ENCODE measurements around the gene DLGAP1. TPM values are rescaled to one million over a fixed set of nuclear protein-coding genes. Genes with fewer than 3 reads are reported as not detected.
A peak's percentile ranks its signal among the peaks of the same experiment; 100 is the strongest.

Gene DLGAP1
- total and polyA plus RNA-seq, 7 experiments from 2014 or later = 0.32 to 1.0 TPM; not detected in 5

GRCh38 chr18:3449512-3450011 is 1005.5 kb downstream of the DLGAP1 start:
- H3K4me3 ChIP-seq (ENCODE audit: low read length) = peak overlapping the region; percentile 78
- H3K4me1 ChIP-seq (ENCODE audit: control insufficient read depth in 2 of 2, insufficient read depth in 2 of 2, low read length in 2 of 2) = peaks cover 17 to 20% of the 10 kb centered on the region in 2 donors
- CTCF ChIA-PET = no interaction called here
- H3K4me1 Mint-ChIP-seq = peaks cover 6 to 47% (median 33%) of the 10 kb centered on the region in 7 donors
- H3K9me3 ChIP-seq (ENCODE audit: control insufficient read depth in 2 of 3, low read length in 3 of 3) = no peaks in the 10 kb centered on the region
- peak overlapping the region; percentile 96 to 100 (median 99) for H3K27ac Mint-ChIP-seq
- peaks cover 0 to 4% (median 0%) of the 10 kb centered on the region in 11 donors for H3K9me3 Mint-ChIP-seq
- H3K36me3 Mint-ChIP-seq = peaks cover 0 to 3% (median 0%) of the 10 kb centered on the region in 5 donors
- intact Hi-C loops (cut with micrococcal nuclease) = loop anchor here (1.0 to 10.0 kb wide), 14 partner anchors 127 to 1847 kb away; partner anchors contain the start of genes LPIN2 (in 2 of the 2), METTL4 (in 1 of the 2), MYL12B (in 1 of the 2) and NDC80 (in 1 of the 2)
- H3K4me3 Mint-ChIP-seq = peak overlapping the region; percentile 85 to 97 (median 96)
- H3K27me3 Mint-ChIP-seq = no peaks in the 10 kb centered on the region
- DNase-seq = peak in 8 of 9 donors; percentile 62 to 81 (median 76)
- POLR2A ChIA-PET = interaction anchor here (1.0 to 4.0 kb wide), 19 partner anchors 8 to 1788 kb away, joined by 3 to 109 read pairs (median 6); partner anchors contain the start of genes MYL12A and MYL12B
- H3K27ac ChIP-seq (ENCODE audit: low read depth, low read length) = peak overlapping the region; percentile 96
- no peaks in the 10 kb centered on the region for H3K36me3 ChIP-seq (ENCODE audit: control insufficient read depth in 2 of 3, insufficient read depth in 3 of 3, low read length in 3 of 3)
- no peak for ATAC-seq
- no peaks in the 10 kb centered on the region for H3K27me3 ChIP-seq (ENCODE audit: control insufficient read depth in 2 of 2, insufficient read depth in 2 of 2, low read length in 2 of 2)

DNA sequence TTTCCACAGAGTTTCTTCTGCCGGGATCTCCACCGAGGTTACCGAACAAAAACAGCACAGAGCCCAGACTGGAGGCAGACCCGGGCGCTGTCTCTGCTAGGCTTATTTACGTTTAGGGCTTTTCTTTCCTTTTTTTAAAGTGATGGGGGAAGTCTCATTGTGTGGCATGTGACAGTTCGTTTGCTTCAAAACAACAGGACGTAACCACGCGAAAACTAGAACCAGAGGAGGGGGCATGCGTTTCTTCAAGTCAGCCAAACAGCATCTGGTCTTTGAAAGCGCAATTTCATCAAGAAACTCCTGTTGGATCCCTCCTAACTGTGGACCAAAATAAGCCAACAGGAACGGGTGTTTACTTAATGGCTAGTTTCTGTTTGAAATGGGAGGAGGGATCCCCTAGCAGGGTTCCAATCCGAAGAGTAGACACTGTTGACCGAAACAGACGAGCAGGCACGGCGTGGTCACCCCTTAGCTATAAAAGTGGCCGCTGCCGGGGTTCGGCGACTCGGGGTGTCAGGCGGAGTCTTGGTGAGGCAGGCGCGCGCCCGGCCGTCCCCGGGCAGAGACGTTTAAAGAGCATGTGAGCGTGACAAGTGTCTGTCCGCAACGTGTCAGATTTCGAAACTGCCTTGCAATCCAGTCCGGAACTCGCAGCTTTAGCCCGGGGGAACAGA is 1006.1 kb downstream of the DLGAP1 start:
- Histone ChIP-seq H3K36me3 (ENCODE audit: control insufficient read depth in 2 of 3, insufficient read depth in 3 of 3, low read length in 3 of 3) (no peaks in the 10 kb centered on the region), H3K27me3 (ENCODE audit: control insufficient read depth in 2 of 2, insufficient read depth in 2 of 2, low read length in 2 of 2) (no peaks in the 10 kb centered on the region), H3K9me3 (ENCODE audit: control insufficient read depth in 2 of 3, low read length in 3 of 3) (no peaks in the 10 kb centered on the region), H3K4me3 (ENCODE audit: low read length) (peak overlapping the region; percentile 78), H3K27ac (ENCODE audit: low read depth, low read length) (peak overlapping the region; percentile 96), H3K4me1 (ENCODE audit: control insufficient read depth in 2 of 2, insufficient read depth in 2 of 2, low read length in 2 of 2) (peaks cover 17 to 20% of the 10 kb centered on the region in 2 donors)
- intact Hi-C loops (cut with micrococcal nuclease) = loop anchor here (1.0 to 10.0 kb wide), 16 partner anchors 37 to 1848 kb away; partner anchors contain the start of genes LPIN2 (in 2 of the 2), MYL12A (in 1 of the 2), MYL12B (in 1 of the 2) and SMCHD1 (in 1 of the 2)
- DNase-seq (peak; percentile 72 to 94 (median 90)), ATAC-seq (peak; percentile 59)
- POLR2A ChIA-PET = interaction anchor here (0.6 to 4.0 kb wide), 24 partner anchors 9 to 1788 kb away, joined by 3 to 109 read pairs (median 6); partner anchors contain the start of genes MYL12A and MYL12B
- Mint-ChIP-seq H3K27ac (peak overlapping the region; percentile 96 to 100 (median 99)), H3K27me3 (no peaks in the 10 kb centered on the region), H3K9me3 (peaks cover 0 to 4% (median 0%) of the 10 kb centered on the region in 11 donors), H3K4me3 (peak overlapping the region; percentile 85 to 97 (median 96)), H3K4me1 (peaks cover 5 to 43% (median 29%) of the 10 kb centered on the region in 7 donors), H3K36me3 (peaks cover 0 to 3% (median 0%) of the 10 kb centered on the region in 5 donors)
- CTCF ChIA-PET = interaction anchor here (1.3 to 2.7 kb wide), 2 partner anchors 145 to 217 kb away, joined by 4 to 12 read pairs; no protein-coding TSS in a partner anchor

DNA sequence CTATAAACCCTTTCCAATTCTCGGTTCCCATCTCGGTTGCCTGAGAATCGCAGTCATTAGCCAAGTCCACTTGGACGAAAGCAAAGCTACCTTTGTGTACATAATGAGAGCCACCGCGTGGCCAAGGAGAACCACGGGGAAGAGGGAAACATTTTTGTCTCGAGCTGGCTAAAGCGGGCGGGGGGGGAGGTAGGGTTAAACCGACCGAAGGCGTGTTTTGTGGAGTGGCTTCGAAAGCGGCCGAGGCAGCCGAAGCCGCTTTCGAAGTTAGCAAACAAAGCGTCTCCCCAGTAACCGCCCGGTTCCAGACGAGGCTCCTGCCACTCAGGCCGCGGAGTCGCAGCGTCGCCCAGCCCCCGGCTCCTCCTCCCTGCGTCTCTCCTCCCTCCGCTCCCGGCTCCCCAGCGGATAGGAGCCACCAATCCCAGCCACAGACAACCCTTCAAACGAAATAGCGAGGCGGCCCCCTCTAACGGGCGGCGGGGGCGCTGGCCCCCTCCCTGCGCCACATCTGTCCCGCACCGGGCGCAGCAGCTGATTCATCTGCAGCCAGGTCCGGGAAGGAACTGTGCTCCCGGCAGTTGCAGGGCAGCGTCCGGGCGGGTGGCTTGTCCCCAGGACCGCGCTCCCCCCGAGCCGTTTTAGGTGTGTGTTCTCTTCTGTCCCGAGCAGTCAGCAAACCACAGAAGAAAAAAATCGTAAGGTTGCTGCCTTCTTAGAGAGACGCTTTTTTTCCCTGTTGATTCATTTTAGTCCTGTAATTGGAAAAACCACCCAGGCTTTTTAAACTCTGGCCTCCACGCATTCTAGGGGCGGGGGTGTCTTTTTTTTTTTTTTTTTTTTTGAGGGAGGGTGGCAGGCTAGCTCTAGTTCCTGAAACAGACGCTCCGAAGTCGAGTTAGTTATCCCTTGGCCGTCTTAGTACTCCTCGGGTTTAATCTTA is 1006.9 kb downstream of the DLGAP1 start:
- H3K27me3 ChIP-seq (ENCODE audit: control insufficient read depth in 2 of 2, insufficient read depth in 2 of 2, low read length in 2 of 2) = no peaks in the 10 kb centered on the region
- H3K36me3 ChIP-seq (ENCODE audit: control insufficient read depth in 2 of 3, insufficient read depth in 3 of 3, low read length in 3 of 3) = no peaks in the 10 kb centered on the region
- Mint-ChIP-seq H3K27ac (peak overlapping the region; percentile 96 to 100 (median 99)), H3K27me3 (peaks cover 0 to 1% (median 0%) of the 10 kb centered on the region in 5 donors), H3K9me3 (peaks cover 0 to 4% (median 0%) of the 10 kb centered on the region in 11 donors), H3K4me3 (peak overlapping the region; percentile 85 to 97 (median 96)), H3K4me1 (peaks cover 5 to 35% (median 23%) of the 10 kb centered on the region in 7 donors), H3K36me3 (peaks cover 0 to 3% (median 0%) of the 10 kb centered on the region in 5 donors)
- CTCF ChIA-PET = interaction anchor here (0.6 to 2.7 kb wide), 8 partner anchors 125 to 471 kb away, joined by 3 to 12 read pairs (median 4); no protein-coding TSS in a partner anchor
- H3K4me3 ChIP-seq (ENCODE audit: low read length) = peak overlapping the region; percentile 78
- H3K9me3 ChIP-seq (ENCODE audit: control insufficient read depth in 2 of 3, low read length in 3 of 3) = no peaks in the 10 kb centered on the region
- POLR2A ChIA-PET = interaction anchor here (0.6 to 4.0 kb wide), 42 partner anchors 9 to 1847 kb away, joined by 3 to 109 read pairs (median 4); partner anchors contain the start of genes MYL12A, MYL12B and ZBTB14
- H3K27ac ChIP-seq (ENCODE audit: low read depth, low read length) = peak overlapping the region; percentile 96
- ATAC-seq (peak; percentile 73), DNase-seq (peak; percentile 73 to 89 (median 84))
- peaks cover 13% of the 10 kb centered on the region in 2 donors for H3K4me1 ChIP-seq (ENCODE audit: control insufficient read depth in 2 of 2, insufficient read depth in 2 of 2, low read length in 2 of 2)
- intact Hi-C loops (cut with micrococcal nuclease) = loop anchor here (1.0 to 10.0 kb wide), 15 partner anchors 36 to 1849 kb away; partner anchors contain the start of genes LPIN2 (in 2 of the 2), MYL12A (in 1 of the 2) and MYL12B (in 1 of the 2)

DNA sequence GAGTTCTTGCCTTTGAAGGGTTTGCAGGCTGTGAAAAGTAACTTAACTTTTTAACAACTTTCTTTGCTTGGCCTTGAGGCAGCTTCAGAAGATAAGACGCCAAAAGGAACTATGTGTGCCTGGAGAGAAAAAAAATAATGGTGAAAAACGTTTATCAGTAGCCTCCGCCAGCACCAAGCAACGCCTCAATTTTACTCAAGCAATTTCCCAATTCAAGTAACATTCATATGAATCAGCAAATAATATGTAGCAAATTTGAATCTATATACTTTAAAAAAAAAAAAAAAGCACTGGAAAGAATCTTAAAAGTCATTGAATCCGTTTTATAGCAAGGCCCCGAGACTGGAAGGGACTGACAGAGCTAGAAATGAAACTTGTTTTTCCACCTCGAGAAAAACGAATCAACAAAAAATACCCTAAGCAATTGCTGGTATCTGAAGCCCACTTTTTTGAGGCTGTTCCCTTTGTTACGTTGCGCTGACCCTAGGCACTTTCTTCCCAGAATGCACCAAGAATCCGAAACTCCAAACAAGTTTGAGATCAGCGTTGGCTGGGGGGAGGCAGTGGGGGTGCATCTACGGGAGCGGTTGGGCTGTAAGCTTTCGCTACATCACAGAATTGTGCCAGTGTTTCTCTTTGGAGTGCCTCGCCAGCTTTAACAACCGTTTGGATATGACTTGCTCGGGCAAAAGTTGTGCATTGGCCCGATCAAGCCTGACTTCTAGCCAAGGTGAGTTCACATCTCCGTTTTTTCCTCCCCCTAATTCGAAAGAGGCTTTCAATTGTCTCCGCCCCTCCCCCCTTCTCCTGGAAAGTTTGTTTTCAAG is 1007.8 kb downstream of the DLGAP1 start:
- H3K36me3 ChIP-seq (ENCODE audit: control insufficient read depth in 2 of 3, insufficient read depth in 3 of 3, low read length in 3 of 3) = no peaks in the 10 kb centered on the region
- peak overlapping the region; percentile 96 for H3K27ac ChIP-seq (ENCODE audit: low read depth, low read length)
- H3K4me3 Mint-ChIP-seq = peak overlapping the region; percentile 85 to 97 (median 96)
- H3K9me3 Mint-ChIP-seq = peaks cover 0 to 4% (median 0%) of the 10 kb centered on the region in 11 donors
- peak in 4 of 9 donors; percentile 12 to 44 (median 29) for DNase-seq
- no peaks in the 10 kb centered on the region for H3K9me3 ChIP-seq (ENCODE audit: control insufficient read depth in 2 of 3, low read length in 3 of 3)
- intact Hi-C loops (cut with micrococcal nuclease) = loop anchor here in 1 of 2 donors (5.0 to 10.0 kb wide), 2 partner anchors 452 to 1790 kb away; no protein-coding TSS in a partner anchor
- peaks cover 0 to 26% (median 15%) of the 10 kb centered on the region in 7 donors for H3K4me1 Mint-ChIP-seq
- ChIA-PET CTCF (interaction anchor here (0.6 to 2.7 kb wide), 11 partner anchors 8 to 470 kb away, joined by 3 to 12 read pairs (median 3); no protein-coding TSS in a partner anchor), POLR2A (interaction anchor here (0.6 to 4.0 kb wide), 36 partner anchors 8 to 1850 kb away, joined by 3 to 109 read pairs (median 4); partner anchors contain the start of genes MYL12A and ZBTB14)
- H3K27me3 Mint-ChIP-seq = peaks cover 0 to 6% (median 0%) of the 10 kb centered on the region in 5 donors
- H3K4me1 ChIP-seq (ENCODE audit: control insufficient read depth in 2 of 2, insufficient read depth in 2 of 2, low read length in 2 of 2) = peaks cover 4 to 5% of the 10 kb centered on the region in 2 donors
- peak overlapping the region; percentile 78 for H3K4me3 ChIP-seq (ENCODE audit: low read length)
- H3K27me3 ChIP-seq (ENCODE audit: control insufficient read depth in 2 of 2, insufficient read depth in 2 of 2, low read length in 2 of 2) = no peaks in the 10 kb centered on the region
- peak overlapping the region; percentile 96 to 100 (median 99) for H3K27ac Mint-ChIP-seq
- no peak for ATAC-seq
- no peaks in the 10 kb centered on the region for H3K36me3 Mint-ChIP-seq

Data from naive thymus-derived CD4-positive, alpha-beta T cell (primary cell).